H1 (cell line): ENCODE data around the gene FUT6. TPM values are rescaled to one million over a fixed set of nuclear protein-coding genes. Genes with fewer than 3 reads are reported as not detected.
A peak's percentile ranks its signal among the peaks of the same experiment; 100 is the strongest.

Experiments
- CTCF ChIA-PET: fragments of 300-600 bp; sonication (Branson Sonifier 250); formaldehyde crosslinking; loops from one replicate; lab custom pipeline; 2021; ENCODE audit not compliant: partially characterized antibody; lab: Charles Lee
- POLR2A ChIA-PET: fragments of 300-600 bp; sonication (Branson Sonifier 250); formaldehyde crosslinking; loops from one replicate; lab custom pipeline; 2021; ENCODE audit warnings: inconsistent platforms; ENCODE audit not compliant: partially characterized antibody; lab: Charles Lee
- DNase-seq, 2 experiments: peaks; one replicate each; pipeline versions ENCODE4 v3.0.0 to v3.0.0-alpha.2; 2010 to 2022; ENCODE audit warnings: low spot score in 2 of 2, low read depth in 1 of 2, mixed read lengths in 1 of 2
- FAIRE-seq: peaks from 2 replicates; lab custom pipeline; 2011; peaks lifted over from hg19 to GRCh38; lab: Jason Lieb, UNC
- H2AFZ ChIP-seq: 2 replicates; pipeline ENCODE4 v1.8.1; 2012; ENCODE audit warnings: low read length, inconsistent platforms
- H2AK5ac ChIP-seq: 2 replicates; pipeline ENCODE4 v1.6.1; 2013; ENCODE audit warnings: low read depth, low read length
- H2BK120ac ChIP-seq: replicated peaks from 2 replicates; pipeline ENCODE3; 2013; ENCODE audit warnings: low read depth, low read length, inconsistent platforms
- H2BK12ac ChIP-seq: 2 replicates; pipeline ENCODE4 v1.6.1; 2013; ENCODE audit warnings: low read depth, low read length
- H2BK15ac ChIP-seq: 2 replicates; pipeline ENCODE4 v1.6.1; 2013; ENCODE audit warnings: low read length
- H2BK20ac ChIP-seq: 2 replicates; pipeline ENCODE4 v1.6.1; 2013; ENCODE audit warnings: low read length
- H2BK5ac ChIP-seq: 2 replicates; pipeline ENCODE4 v1.6.1; 2013; ENCODE audit warnings: low read depth, low read length
- H3K14ac ChIP-seq: 2 replicates; pipeline ENCODE4 v1.6.1; 2013; ENCODE audit warnings: inconsistent platforms; ENCODE audit not compliant: insufficient read length
- H3K18ac ChIP-seq: 2 replicates; pipeline ENCODE4 v1.6.1; 2013; ENCODE audit warnings: low read length; ENCODE audit errors: extremely low read depth
- H3K23ac ChIP-seq: 2 replicates; pipeline ENCODE4 v1.6.1; 2013; ENCODE audit warnings: inconsistent platforms; ENCODE audit not compliant: insufficient read length
- H3K23me2 ChIP-seq: 2 replicates; pipeline ENCODE4 v1.6.1; 2013; ENCODE audit warnings: low read depth, low read length
- H3K27ac ChIP-seq: 2 replicates; pipeline ENCODE4 v1.6.1; 2011; ENCODE audit warnings: low read depth, low read length, inconsistent platforms
- H3K27me3 ChIP-seq, 4 experiments: replicated peaks in 1 of 4; 1 replicate in 1 of 4; 2 replicates in 3 of 4; pipeline versions ENCODE4 v1.6.1 to v1.8.1; 2011 to 2013; ENCODE audit warnings: low read length in 3 of 4, mild to moderate bottlenecking in 3 of 4, inconsistent platforms in 2 of 4, mixed read lengths in 2 of 4, moderate library complexity in 1 of 4; ENCODE audit not compliant: control insufficient read depth in 3 of 4, insufficient read depth in 3 of 4; ENCODE audit errors: extremely low read depth in 1 of 4
- H3K36me3 ChIP-seq, 4 experiments: 2 replicates each; pipeline versions ENCODE4 v1.6.1 to v1.8.1; 2011 to 2013; ENCODE audit warnings: mild to moderate bottlenecking in 4 of 4, low read length in 3 of 4, moderate library complexity in 2 of 4, control low read depth in 1 of 4, inconsistent platforms in 1 of 4; ENCODE audit not compliant: insufficient read depth in 4 of 4, control insufficient read depth in 2 of 4
- H3K4ac ChIP-seq: replicated peaks from 2 replicates; pipeline ENCODE3; 2013; ENCODE audit warnings: low read length, low read depth, mixed read lengths, inconsistent platforms; ENCODE audit not compliant: insufficient read length
- H3K4me1 ChIP-seq, 4 experiments: replicated peaks in 1 of 4; 1 replicate in 1 of 4; 2 replicates in 3 of 4; pipeline versions ENCODE4 v1.6.1 to v1.8.1; 2011 to 2013; ENCODE audit warnings: low read length in 3 of 4, inconsistent platforms in 2 of 4, mixed read lengths in 1 of 4; ENCODE audit not compliant: insufficient read depth in 4 of 4, control insufficient read depth in 3 of 4
- H3K4me2 ChIP-seq, 2 experiments: 2 replicates each; pipeline versions ENCODE4 v1.6.1 to v1.8.1; 2011 to 2013; ENCODE audit warnings: low read depth in 2 of 2, low read length in 2 of 2, control low read depth in 1 of 2, inconsistent platforms in 1 of 2, mild to moderate bottlenecking in 1 of 2; ENCODE audit not compliant: insufficient read depth in 1 of 2
- H3K4me3 ChIP-seq, 4 experiments: fragments of 200-600, 300-600 bp in 1 of 4; sonication (generic), shearing (Covaris generic), sonication (Bioruptor Twin) in 1 of 4; 2 replicates each; pipeline versions ENCODE4 v1.5.1 to v1.8.1; 2011 to 2016; ENCODE audit warnings: low read length in 4 of 4, low read depth in 3 of 4, control low read depth in 2 of 4, inconsistent platforms in 2 of 4, mild to moderate bottlenecking in 2 of 4, mixed read lengths in 1 of 4, moderate library complexity in 1 of 4; ENCODE audit not compliant: insufficient read depth in 2 of 4; ENCODE audit errors: extremely low read depth in 1 of 4
- H3K56ac ChIP-seq: replicated peaks from 2 replicates; pipeline ENCODE3; 2013; ENCODE audit warnings: low read depth, mild to moderate bottlenecking, mixed read lengths, low read length, inconsistent platforms; ENCODE audit not compliant: insufficient read length
- H3K79me1 ChIP-seq: 2 replicates; pipeline ENCODE4 v1.6.1; 2013; ENCODE audit warnings: low read depth, low read length, control low read depth
- H3K79me2 ChIP-seq, 2 experiments: 2 replicates each; pipeline versions ENCODE4 v1.6.1 to v1.8.1; 2012 to 2013; ENCODE audit warnings: low read length in 2 of 2, mild to moderate bottlenecking in 2 of 2, inconsistent platforms in 1 of 2; ENCODE audit not compliant: insufficient read depth in 2 of 2, control insufficient read depth in 1 of 2
- H3K9ac ChIP-seq, 4 experiments: replicated peaks in 1 of 4; 1 replicate in 1 of 4; 2 replicates in 3 of 4; pipeline versions ENCODE4 v1.6.1 to v1.8.1; 2011 to 2013; ENCODE audit warnings: low read depth in 3 of 4, low read length in 3 of 4, control low read depth in 2 of 4, mild to moderate bottlenecking in 2 of 4, moderate library complexity in 2 of 4, inconsistent platforms in 1 of 4; ENCODE audit errors: extremely low read depth in 1 of 4
- H3K9me3 ChIP-seq, 2 experiments: 2 replicates each; pipeline versions ENCODE4 v1.6.1 to v1.8.1; 2012 to 2013; ENCODE audit warnings: mild to moderate bottlenecking in 2 of 2, moderate library complexity in 2 of 2, control low read depth in 1 of 2, inconsistent platforms in 1 of 2, low read depth in 1 of 2, low read length in 1 of 2, mixed read lengths in 1 of 2; ENCODE audit not compliant: insufficient read depth in 2 of 2
- H4K20me1 ChIP-seq, 2 experiments: replicated peaks in 1 of 2; 2 replicates each; pipeline versions ENCODE3 to v1.8.1; 2011 to 2013; ENCODE audit warnings: inconsistent platforms in 2 of 2, low read length in 2 of 2, mild to moderate bottlenecking in 1 of 2; ENCODE audit not compliant: insufficient read depth in 2 of 2, control insufficient read depth in 1 of 2
- H4K5ac ChIP-seq: 2 replicates; pipeline ENCODE4 v1.6.1; 2013; ENCODE audit warnings: low read length, low read depth, mixed read lengths, inconsistent platforms; ENCODE audit not compliant: insufficient read length
- H4K8ac ChIP-seq: 2 replicates; pipeline ENCODE4 v1.8.0; 2013; ENCODE audit warnings: mild to moderate bottlenecking, moderate library complexity, low read length, inconsistent platforms; ENCODE audit not compliant: insufficient read depth; ENCODE audit errors: extremely low read depth
- H4K91ac ChIP-seq: replicated peaks from 2 replicates; pipeline ENCODE3; 2013; ENCODE audit warnings: low read length, mixed read lengths, inconsistent platforms; ENCODE audit not compliant: insufficient read length
- BACH1 ChIP-seq: IDR thresholded peaks from 2 replicates; pipeline ENCODE4 v1.6.1; 2012; ENCODE audit warnings: low read length, improper control_type of control experiment
- BCL11A ChIP-seq, 2 experiments: IDR thresholded peaks; one replicate each; pipeline ENCODE4 v1.6.1; 2011; ENCODE audit warnings: low read depth in 2 of 2, low read length in 2 of 2, mild to moderate bottlenecking in 2 of 2
- CBX5 ChIP-seq: fragments of 300-800, 300-1000 bp; sonication (generic); IDR thresholded peaks from 2 replicates; pipeline ENCODE4 v1.7.1; 2016; ENCODE audit warnings: antibody characterized with exemption, low read length, low read depth
- CBX8 ChIP-seq: fragments of 300-800, 300-1000 bp; sonication (generic); IDR thresholded peaks from 2 replicates; pipeline ENCODE4 v1.7.1; 2016; ENCODE audit warnings: low read depth, low read length, borderline replicate concordance
- CREB1 ChIP-seq: IDR thresholded peaks from 2 replicates; pipeline ENCODE4 v1.6.1; 2012; ENCODE audit warnings: inconsistent platforms
- EP300 ChIP-seq, 2 experiments: IDR thresholded peaks; 1 replicate in 1 of 2; 2 replicates in 1 of 2; pipeline ENCODE4 v1.6.1; 2011 to 2012; ENCODE audit warnings: low read depth in 2 of 2, low read length in 2 of 2, mild to moderate bottlenecking in 2 of 2, borderline replicate concordance in 1 of 2, inconsistent platforms in 1 of 2, moderate library complexity in 1 of 2
- GABPA ChIP-seq: IDR thresholded peaks from 2 replicates; pipeline ENCODE4 v1.6.1; 2011; ENCODE audit warnings: mild to moderate bottlenecking, low read length, moderate library complexity, borderline replicate concordance; ENCODE audit not compliant: insufficient read depth
- GTF2F1 ChIP-seq: IDR thresholded peaks from 2 replicates; pipeline ENCODE4 v1.6.1; 2012; ENCODE audit warnings: low read depth, low read length, improper control_type of control experiment, borderline replicate concordance
- RXRA ChIP-seq: IDR thresholded peaks from 2 replicates; pipeline ENCODE4 v1.6.1; 2011; ENCODE audit warnings: low read depth, mild to moderate bottlenecking, low read length, moderate library complexity; ENCODE audit not compliant: insufficient read depth
- SP2 ChIP-seq: IDR thresholded peaks from 2 replicates; pipeline ENCODE4 v1.6.1; 2012; ENCODE audit warnings: mild to moderate bottlenecking, low read length, inconsistent platforms
- SRF ChIP-seq: IDR thresholded peaks from 2 replicates; pipeline ENCODE4 v1.6.1; 2011; ENCODE audit warnings: mild to moderate bottlenecking, low read depth, low read length, moderate library complexity
- TAF7 ChIP-seq: optimal IDR thresholded peaks from 2 replicates; pipeline ENCODE3; 2011; ENCODE audit warnings: low read depth, mild to moderate bottlenecking, inconsistent platforms, low read length, moderate library complexity, borderline replicate concordance
- YY1 ChIP-seq: IDR thresholded peaks from 2 replicates; pipeline ENCODE4 v1.6.1; 2011; ENCODE audit warnings: low read depth, mild to moderate bottlenecking, low read length
- WGBS, 2 experiments: shearing (Covaris generic) in 1 of 2; methylation state at CpG; one replicate each; pipeline versions ENCODE4 v1.1.6 to v1.1.7; 2013 to 2015; ENCODE audit warnings: low lambda C conversion rate in 2 of 2, mixed read lengths in 2 of 2, inconsistent platforms in 1 of 2, low coverage in 1 of 2, missing lambda C conversion rate in 1 of 2; ENCODE audit not compliant: insufficient replicate concordance in 2 of 2, insufficient coverage in 1 of 2, insufficient read length in 1 of 2; ENCODE audit errors: extremely low coverage in 1 of 2, missing lambda C conversion rate in 1 of 2; 5-methylcytosine and 5-hydroxymethylcytosine counted together
- polyA plus RNA-seq, 7 experiments: library from polyadenylated mRNA; depleted of rRNA in 3 of 7; stranded (reverse) in 5 of 7; unstranded in 2 of 7; fragments of >200 nt in 5 of 7; fragments of 200-250 nt in 2 of 7; gene quantifications; 1 replicate in 5 of 7; 2 replicates in 1 of 7; 4 replicates in 1 of 7; pipeline versions ENCODE4 v1.2.1 to v1.2.3, GENCODE V29; 2011 to 2013; ENCODE audit warnings: missing spikeins in 2 of 7, mixed read lengths in 2 of 7
- total RNA-seq: library from RNA; stranded (reverse); fragmentation: NEBNext Ultra II Directional; extraction: Animal tissue kit (Norgen Biotek cat#: 25700); gene quantifications from 2 replicates; pipeline ENCODE4 v1.2.1, GENCODE V29; 2021
- TF ChIP-seq, protein P1 (sequence below): IDR thresholded peaks from 2 replicates; pipeline ENCODE4 v1.6.1; 2011; ENCODE audit warnings: low read depth, mild to moderate bottlenecking, low read length; ENCODE audit not compliant: insufficient read depth

FUT6 gene
- total and polyA plus RNA-seq, 2 of the 8 experiments (the other 6 are each of a cell fraction or from before 2014, with no cell fraction given): not detected

- DNase-seq (no peak), FAIRE-seq (no peak)
- no peak overlapping the region for H3K27ac ChIP-seq
- H4K91ac ChIP-seq: no peak overlapping the region
- peaks cover 0 to 10% of the 10 kb centered on the region in 2 experiments for H4K20me1 ChIP-seq
- no peak overlapping the region for H3K4ac ChIP-seq
- H3K23ac ChIP-seq: no peak overlapping the region
- H4K8ac ChIP-seq: peak overlapping the region; percentile 57; the same call in 1 of the 2 replicates
- no peak overlapping the region for H2BK15ac ChIP-seq
- H2AK5ac ChIP-seq: no peak overlapping the region
- no peak overlapping the region for H2BK12ac ChIP-seq
- no peak overlapping the region for H3K4me3 ChIP-seq
- CTCF ChIA-PET: interaction anchor here (1.0 kb wide), 1 partner anchor 15 kb away, joined by 5 read pairs; no protein-coding TSS in a partner anchor
- no peak overlapping the region for H2BK20ac ChIP-seq
- no peak overlapping the region for H3K9ac ChIP-seq
- no peak overlapping the region for H4K5ac ChIP-seq
- H3K36me3 ChIP-seq: peaks cover 20 to 40% (median 34%) of the 10 kb centered on the region in 4 experiments
- no peak overlapping the region for H2AFZ ChIP-seq
- POLR2A ChIA-PET: interaction anchor here (0.8 to 4.5 kb wide), 8 partner anchors 10 to 98 kb away, joined by 3 to 32 read pairs (median 6); partner anchors contain the start of genes CATSPERD and LONP1
- H2BK5ac ChIP-seq: no peak overlapping the region
- WGBS, 2 experiments: 94% methylated on average over 39 of the region's 39 CpGs; no CpG with 5 or more reads in 1 of the 2 experiments
- H3K27me3 ChIP-seq: no peaks in the 10 kb centered on the region
- no peaks in the 10 kb centered on the region; a peak in 1 of 7 replicates for H3K4me1 ChIP-seq
- no peak overlapping the region for H2BK120ac ChIP-seq
- no peaks in the 10 kb centered on the region for H3K79me2 ChIP-seq
- H3K9me3 ChIP-seq: no peaks in the 10 kb centered on the region
- H3K56ac ChIP-seq: no peak overlapping the region
- H3K4me2 ChIP-seq: no peak overlapping the region
- no peak overlapping the region for H3K18ac ChIP-seq
- TF ChIP-seq BACH1 (no peak), TAF7 (no peak), GABPA (no peak), CBX8 (no peak), EP300 (IDR thresholded peaks at IDR 0.05; ENCODE audit: borderline replicate concordance in 1 of 2, low read depth in 2 of 2, low read length in 2 of 2) (no peak), CBX5 (no peak), CREB1 (no peak), SP2 (no peak), BCL11A (IDR thresholded peaks at IDR 0.05; ENCODE audit: low read depth in 2 of 2, low read length in 2 of 2) (no peak), RXRA (no peak), GTF2F1 (no peak), SRF (no peak), YY1 (no peak)
- TF ChIP-seq, protein P1, sequence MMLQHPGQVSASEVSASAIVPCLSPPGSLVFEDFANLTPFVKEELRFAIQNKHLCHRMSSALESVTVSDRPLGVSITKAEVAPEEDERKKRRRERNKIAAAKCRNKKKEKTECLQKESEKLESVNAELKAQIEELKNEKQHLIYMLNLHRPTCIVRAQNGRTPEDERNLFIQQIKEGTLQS: no peak
- peaks cover 3% of the 10 kb centered on the region; the same call in 1 of the 2 replicates for H3K23me2 ChIP-seq
- no peak overlapping the region for H3K14ac ChIP-seq
- peaks cover 5% of the 10 kb centered on the region; the same call in 1 of the 2 replicates for H3K79me1 ChIP-seq
Measured at GRCh38 chr19:5789351-5789761, 50.1 kb downstream of the FUT6 start.
